GM18868 (cell line): ENCODE measurements around the gene CCNQ.
"Not testable (repeated sequence)": the region's sequence is repeated elsewhere in the genome, so short reads cannot be mapped to it uniquely, and the experiment has no call there.

ENCODE experiments used
- ATAC-seq: cut with Tn5 transposase; IDR thresholded peaks from one replicate; pipeline ENCODE4 v1.9.1; 2021; ENCODE audit warnings: mild to moderate bottlenecking, moderate library complexity; ENCODE audit not compliant: unreplicated experiment

The CCNQ gene

DNA sequence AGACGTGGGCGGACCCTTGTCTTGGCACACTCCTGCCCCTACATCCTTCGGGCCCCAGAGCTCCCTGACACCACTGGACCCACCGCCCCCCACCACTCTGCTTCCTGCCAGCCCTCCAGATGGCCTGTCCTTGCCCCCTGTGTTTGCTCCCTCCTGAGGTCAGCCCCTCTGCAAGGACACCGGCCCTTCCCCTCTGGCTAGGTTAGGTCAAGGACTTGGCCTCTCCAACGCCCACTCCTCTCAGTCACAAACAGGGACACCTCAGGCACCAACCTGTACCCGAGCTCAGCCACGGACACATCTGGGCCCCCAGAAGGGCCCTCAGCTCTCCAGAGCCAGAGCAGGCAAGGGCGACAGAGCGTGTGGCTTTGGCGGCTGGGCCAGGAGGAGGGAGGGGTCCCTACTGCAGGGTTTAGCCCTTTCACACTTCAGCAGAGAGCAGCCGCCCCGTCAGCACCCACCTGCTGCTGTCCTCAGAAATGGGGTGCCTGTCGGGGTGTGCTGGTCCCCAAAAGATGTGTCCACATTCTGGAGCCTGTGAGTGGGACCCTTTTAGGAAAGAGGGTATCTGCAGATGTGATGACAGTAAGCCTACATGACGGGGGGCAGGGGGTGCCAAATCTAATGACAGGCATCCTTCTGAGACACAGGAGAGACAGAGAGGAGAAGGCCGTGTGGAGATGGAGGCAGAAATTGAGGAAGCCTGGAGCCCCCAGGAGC, 24.5 kb upstream of the CCNQ start:
- no peak for ATAC-seq

DNA sequence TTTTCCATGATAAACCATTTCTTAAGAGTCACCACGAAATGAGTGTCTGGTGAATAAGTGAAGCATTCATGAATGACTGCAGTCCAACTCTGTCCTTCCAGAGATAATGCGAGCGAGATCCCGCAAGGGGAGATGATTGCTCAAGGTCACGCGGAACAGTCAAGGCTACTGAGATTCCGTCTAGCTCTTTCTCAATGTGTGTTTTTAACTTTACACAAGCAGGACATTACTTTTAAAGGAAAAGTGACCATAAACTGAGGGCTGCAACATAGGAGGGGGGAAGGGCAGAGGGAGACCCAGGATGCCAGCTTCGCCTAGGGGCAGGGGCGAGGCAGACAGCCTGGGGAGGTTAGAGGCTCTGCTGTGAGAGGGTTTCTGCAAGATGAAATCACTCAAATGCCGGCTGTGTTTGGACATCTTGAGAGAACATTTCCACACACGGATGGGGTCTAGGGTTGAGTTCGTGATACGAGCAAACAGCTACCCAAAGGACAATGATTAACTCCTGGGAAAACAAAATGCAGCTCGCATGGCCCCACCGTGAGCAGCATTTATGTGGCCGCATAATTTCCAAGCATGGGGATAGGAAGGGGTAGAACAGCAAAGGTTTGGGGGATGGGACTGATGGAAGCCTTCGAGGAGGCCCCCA, 23.8 kb upstream of the CCNQ start:
- ATAC-seq: no peak

DNA sequence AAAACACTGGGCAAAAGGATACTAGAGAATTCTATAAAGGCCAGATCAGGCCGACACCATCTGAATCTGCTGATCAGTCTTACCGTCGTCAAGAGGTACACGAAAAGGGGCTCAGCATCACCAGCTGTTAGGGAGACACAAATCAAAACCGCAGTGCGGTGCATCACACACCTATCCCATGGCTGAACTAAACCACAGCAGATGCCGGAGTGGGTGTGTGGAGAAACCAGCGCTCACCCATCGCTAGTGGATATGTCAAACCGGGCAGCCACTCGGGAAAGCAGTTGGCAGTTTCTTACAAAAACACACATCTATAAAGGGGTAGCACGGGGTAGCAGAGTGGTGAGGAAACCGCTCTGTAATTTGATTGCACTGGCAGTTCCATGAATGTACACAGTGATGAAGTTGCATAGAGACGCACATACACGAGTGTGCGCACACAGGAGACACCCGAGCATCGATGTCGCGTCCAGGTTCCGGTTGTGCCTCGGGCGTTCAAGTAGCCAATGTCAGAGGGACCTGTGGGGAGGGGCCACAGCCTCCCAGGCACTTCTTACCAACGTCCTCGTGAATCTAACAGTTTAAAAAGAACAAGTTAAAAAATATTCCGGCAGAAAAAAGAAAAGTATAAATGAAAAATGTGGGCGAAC, 23.1 kb upstream of the CCNQ start:
- no peak for ATAC-seq

GRCh38 chrX:153620576-153620975, 21.6 kb upstream of the CCNQ start:
- ATAC-seq: no peak

GRCh38 chrX:153614818-153615217, 15.9 kb upstream of the CCNQ start:
- no peak for ATAC-seq

- ATAC-seq: no peak
Measured at GRCh38 chrX:153612413-153612812, 13.5 kb upstream of the CCNQ start.

DNA sequence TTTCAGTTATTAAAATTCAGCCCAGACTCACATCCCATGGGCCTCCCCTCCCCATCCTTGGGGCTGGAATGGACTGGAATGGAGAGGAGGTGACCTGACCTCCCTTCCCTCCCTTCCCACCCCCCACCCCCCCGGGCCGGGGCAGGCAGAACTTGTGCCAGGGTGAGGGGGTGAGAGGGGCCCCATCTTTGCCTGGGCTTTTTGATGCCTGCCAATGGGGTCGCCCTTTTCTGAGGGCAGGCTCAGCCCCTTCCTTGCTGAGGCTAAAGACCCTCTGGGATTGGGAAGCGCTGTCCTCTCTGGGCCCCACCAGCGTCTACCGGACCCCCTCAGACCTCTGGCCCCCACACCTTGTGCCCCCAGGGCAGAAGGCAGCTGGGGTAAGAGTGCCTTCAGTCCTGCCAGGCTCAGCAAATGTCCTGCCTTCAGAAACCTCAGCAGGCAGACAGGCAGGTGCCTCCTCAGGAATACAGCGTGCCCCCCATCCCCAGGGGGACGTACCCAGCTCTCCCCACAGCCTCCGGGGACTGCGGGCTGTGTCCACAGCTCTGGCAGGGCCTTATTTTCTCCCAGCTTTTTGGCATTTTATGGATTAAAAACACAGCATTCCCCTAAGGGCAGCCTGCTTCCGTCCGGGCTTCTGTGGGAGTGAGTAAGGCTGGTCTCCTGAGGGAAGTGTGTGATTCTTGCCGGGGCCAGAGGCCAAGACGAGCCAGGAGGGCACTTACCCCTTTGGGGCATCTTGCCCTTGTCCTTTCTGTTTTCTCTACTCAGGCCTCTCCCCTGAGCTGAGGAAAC, 12.6 kb upstream of the CCNQ start:
- ATAC-seq: no peak

DNA sequence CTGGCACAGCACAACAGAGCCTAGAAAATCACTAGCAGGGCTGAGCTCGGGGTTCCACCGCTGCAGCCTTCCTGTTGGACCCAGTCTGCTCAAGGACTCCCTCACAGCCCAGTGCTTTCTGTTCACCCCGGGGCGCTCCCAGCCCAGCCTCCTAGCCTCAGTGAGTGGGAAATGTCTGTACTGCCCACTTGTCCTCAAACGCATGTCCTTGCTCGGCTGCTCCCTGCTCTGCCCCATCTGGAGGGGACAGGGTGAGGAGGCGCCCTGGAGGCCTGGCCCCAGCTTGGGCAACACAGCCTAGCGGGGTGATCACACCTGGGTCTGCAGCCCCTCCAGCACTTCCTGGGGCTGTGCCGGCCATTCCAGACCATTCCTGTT, 11.9 kb upstream of the CCNQ start:
- no peak for ATAC-seq

- ATAC-seq: peak; percentile 79
Measured at GRCh38 chrX:153609917-153610835, 11.2 kb upstream of the CCNQ start.

- ATAC-seq: no peak
Measured at GRCh38 chrX:153608806-153609205, 9.9 kb upstream of the CCNQ start.

DNA sequence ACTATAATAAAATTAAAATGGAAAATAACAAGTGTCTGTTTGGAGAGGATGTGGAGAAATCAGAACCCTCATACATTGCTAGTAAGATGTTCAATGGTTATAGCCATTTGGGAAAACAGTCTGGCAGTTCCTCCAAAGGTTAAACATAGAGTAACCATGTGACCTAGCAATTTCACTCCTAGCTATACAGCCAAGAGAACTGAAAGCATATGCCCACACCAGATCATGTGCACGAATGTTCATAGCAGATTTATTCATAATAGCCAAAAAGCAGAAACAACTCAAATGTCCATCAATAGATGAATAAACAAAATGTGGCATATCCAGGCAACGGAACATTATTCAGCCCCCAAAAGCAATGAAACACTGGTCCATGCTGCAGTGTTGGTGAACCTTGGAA, 9.4 kb upstream of the CCNQ start:
- ATAC-seq: no peak

GRCh38 chrX:153606503-153606902, 7.6 kb upstream of the CCNQ start:
- ATAC-seq: no peak

DNA sequence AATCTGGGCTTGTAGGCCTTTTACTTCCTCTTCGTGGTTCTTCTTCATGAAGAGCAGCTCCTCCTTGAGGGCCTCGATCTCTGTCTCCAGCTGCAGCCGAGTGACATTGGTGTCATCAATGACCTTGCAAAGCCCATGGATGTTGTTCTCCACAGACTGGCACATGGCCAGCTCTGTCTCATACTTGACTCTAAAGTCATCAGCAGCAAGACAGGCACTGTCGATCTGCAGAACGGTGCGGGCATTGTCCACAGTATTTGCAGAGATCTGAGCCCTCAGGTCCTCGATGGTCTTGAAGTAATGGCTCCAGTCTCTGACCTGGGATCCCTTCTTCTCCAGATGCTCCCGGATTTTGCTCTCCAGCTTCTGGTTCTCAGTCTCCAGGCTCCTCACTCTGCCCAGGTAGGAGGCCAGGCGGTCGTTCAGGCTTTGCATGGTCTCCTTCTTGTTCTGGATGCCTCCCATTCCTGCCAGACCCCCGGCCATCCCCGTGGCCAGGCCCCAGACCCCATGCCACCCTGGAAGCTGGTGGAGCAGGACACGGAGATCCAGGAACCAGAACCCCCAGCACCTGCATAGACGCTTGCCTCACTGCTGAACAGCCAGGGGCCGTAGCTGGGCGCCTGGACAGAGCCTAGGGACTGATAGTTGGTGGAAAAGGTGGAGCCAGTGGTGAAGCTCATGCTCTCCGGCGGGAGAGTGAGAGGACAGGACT, 5.9 kb upstream of the CCNQ start:
- not testable (repeated sequence) for ATAC-seq

DNA sequence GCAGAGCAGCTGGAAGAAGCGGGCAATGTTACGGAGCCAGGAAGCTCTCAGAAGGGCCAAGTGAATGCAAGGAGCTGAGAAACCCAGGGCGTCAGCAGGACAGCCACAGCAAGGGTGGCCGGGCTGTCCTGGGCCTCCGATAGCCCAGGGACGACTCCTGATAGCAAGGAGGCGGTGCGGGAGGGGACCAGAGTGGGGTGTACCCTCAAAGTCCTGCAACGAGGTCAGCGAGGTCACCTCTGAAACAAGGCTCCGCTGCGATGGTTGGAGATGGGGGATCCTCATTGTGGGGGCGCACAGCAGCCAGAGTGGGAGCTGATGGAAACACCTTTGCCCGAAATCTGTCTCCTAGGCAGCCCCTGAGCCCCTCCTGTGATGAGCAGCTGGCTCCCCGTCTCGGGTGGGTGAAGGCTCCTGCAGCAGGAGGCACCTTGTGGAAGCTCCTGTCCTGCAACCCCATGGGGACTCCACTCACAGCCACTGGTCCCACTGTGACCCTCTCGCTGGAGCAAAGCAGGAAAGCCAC, 4.3 kb upstream of the CCNQ start:
- no peak for ATAC-seq

DNA sequence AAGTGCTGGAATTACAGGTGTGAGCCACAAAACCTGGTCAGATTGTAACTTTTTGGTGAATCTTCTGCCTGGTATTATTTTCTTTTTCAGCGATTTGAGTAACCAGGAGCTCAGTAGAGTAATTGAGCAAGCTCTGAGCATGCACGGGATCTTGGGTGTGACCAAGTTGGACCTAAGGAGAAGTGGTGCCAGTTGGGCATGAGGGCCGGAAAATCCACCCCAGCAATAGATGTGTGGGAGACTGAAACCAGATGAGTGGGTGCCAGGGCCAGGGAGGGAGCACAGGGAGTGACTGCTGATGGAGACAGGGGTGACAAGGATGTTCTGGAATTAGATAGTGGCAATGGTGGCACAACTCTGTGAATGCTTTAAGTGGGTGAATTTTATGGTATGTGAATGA, 3.7 kb upstream of the CCNQ start:
- no peak for ATAC-seq

- no peak for ATAC-seq
Measured at GRCh38 chrX:153601511-153602110, 2.7 kb upstream of the CCNQ start.

- ATAC-seq: no peak
Measured at GRCh38 chrX:153600921-153601320, 2.0 kb upstream of the CCNQ start.

DNA sequence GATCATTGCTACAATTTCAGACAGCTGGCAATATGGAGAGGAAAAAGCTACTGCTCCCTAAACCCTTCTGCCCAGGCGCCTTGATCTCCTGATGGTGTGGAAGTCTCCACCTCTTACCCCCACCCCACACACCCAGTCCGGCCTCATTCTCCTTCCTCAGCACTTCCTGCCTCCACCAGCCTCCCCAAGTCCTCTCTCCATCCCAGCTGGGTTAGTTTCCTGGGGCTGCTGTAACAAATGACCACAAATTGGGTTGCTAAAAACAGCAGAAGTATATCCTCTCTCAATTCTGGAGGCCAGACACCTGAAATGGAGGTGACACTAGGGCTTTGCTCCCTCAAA, 1.1 kb upstream of the CCNQ start:
- no peak for ATAC-seq
